Superior temporal gyrus (tissue), 1 donor: ENCODE results near the gene SGF29.
A peak's percentile ranks its signal among the peaks of the same experiment; 100 is the strongest.
"Not testable (repeated sequence)": the region's sequence is repeated elsewhere in the genome, so short reads cannot be mapped to it uniquely, and the experiment has no call there.

Experiments
- DNase-seq: peaks from one replicate; pipeline ENCODE4 v3.0.0-alpha.2; 2016; ENCODE audit errors: extremely low spot score

SGF29 gene

GRCh38 chr16:28566233-28566925 is 12.7 kb downstream of the SGF29 start:
- not testable (repeated sequence) for DNase-seq

GRCh38 chr16:28567292-28567691 is 13.6 kb downstream of the SGF29 start:
- no peak for DNase-seq

GRCh38 chr16:28569021-28569420 is 15.3 kb downstream of the SGF29 start:
- no peak for DNase-seq

- no peak for DNase-seq
Measured at GRCh38 chr16:28569968-28570752, 16.4 kb downstream of the SGF29 start.

- peak; percentile 30 for DNase-seq
Measured at GRCh38 chr16:28572696-28573510, 19.2 kb downstream of the SGF29 start.

- DNase-seq: no peak
Measured at GRCh38 chr16:28573738-28574718, 20.3 kb downstream of the SGF29 start.

GRCh38 chr16:28574925-28575324 is 21.2 kb downstream of the SGF29 start:
- no peak for DNase-seq

- DNase-seq: no peak
Measured at GRCh38 chr16:28575446-28576109, 21.9 kb downstream of the SGF29 start.

GRCh38 chr16:28580726-28581315 is 27.1 kb downstream of the SGF29 start:
- no peak for DNase-seq

GRCh38 chr16:28585674-28586073 is 32.0 kb downstream of the SGF29 start:
- no peak for DNase-seq

GRCh38 chr16:28586466-28586865 is 32.7 kb downstream of the SGF29 start:
- DNase-seq: no peak

- no peak for DNase-seq
Measured at GRCh38 chr16:28587386-28587785, 33.7 kb downstream of the SGF29 start.

- no peak for DNase-seq
Measured at GRCh38 chr16:28589069-28589468, 35.3 kb downstream of the SGF29 start.

- DNase-seq: no peak
Measured at GRCh38 chr16:28589930-28590329, 36.2 kb downstream of the SGF29 start.

- DNase-seq: no peak
Measured at GRCh38 chr16:28590384-28591340, 36.9 kb downstream of the SGF29 start.

- DNase-seq: no peak
Measured at GRCh38 chr16:28591355-28591754, 37.6 kb downstream of the SGF29 start.

- no peak for DNase-seq
Measured at GRCh38 chr16:28592511-28592910, 38.8 kb downstream of the SGF29 start.

- DNase-seq: no peak
Measured at GRCh38 chr16:28592979-28593553, 39.3 kb downstream of the SGF29 start.

GRCh38 chr16:28595451-28595850 is 41.7 kb downstream of the SGF29 start:
- not testable (repeated sequence) for DNase-seq
